HUES48 (cell line): ENCODE data around the gene YAF2.

Experiments
- H3K27ac ChIP-seq: one replicate; pipeline ENCODE4 v1.7.0; 2013; ENCODE audit warnings: low read depth, low read length, inconsistent platforms
- H3K27me3 ChIP-seq: 2 replicates; pipeline ENCODE4 v1.6.1; 2013; ENCODE audit warnings: mild to moderate bottlenecking, low read length; ENCODE audit not compliant: control insufficient read depth, insufficient read depth
- H3K36me3 ChIP-seq: 2 replicates; pipeline ENCODE4 v1.6.1; 2013; ENCODE audit warnings: low read length; ENCODE audit not compliant: control insufficient read depth, insufficient read depth
- H3K4me1 ChIP-seq: 2 replicates; pipeline ENCODE4 v1.6.1; 2013; ENCODE audit warnings: mild to moderate bottlenecking, low read length; ENCODE audit not compliant: control insufficient read depth, insufficient read depth
- H3K4me3 ChIP-seq: 2 replicates; pipeline ENCODE4 v1.5.1; 2013; ENCODE audit warnings: mild to moderate bottlenecking, low read depth, low read length
- H3K9ac ChIP-seq: 2 replicates; pipeline ENCODE4 v1.6.1; 2013; ENCODE audit warnings: mild to moderate bottlenecking, low read depth, low read length, moderate library complexity
- H3K9me3 ChIP-seq: 2 replicates; pipeline ENCODE4 v1.6.1; 2013; ENCODE audit warnings: low read length; ENCODE audit not compliant: control insufficient read depth, insufficient read depth

YAF2 gene

GRCh38 chr12:42144408-42145196 is 93.4 kb downstream of the YAF2 start, which contains the start of gene GXYLT1:
Gene GXYLT1, minus strand, starts transcription at chr12:42144874. Its CDS starts 228 bp downstream, at chr12:42144646.
- H3K27me3 ChIP-seq = peaks cover 21% of the 10 kb centered on the region
- H3K9ac ChIP-seq = peak within 1 kb of the TSS; percentile 72
- H3K4me1 ChIP-seq = peaks cover 24% of the 10 kb centered on the region
- H3K36me3 ChIP-seq = no peaks in the 10 kb centered on the region
- H3K4me3 ChIP-seq = peak within 1 kb of the TSS; percentile 74
- no peaks in the 10 kb centered on the region for H3K9me3 ChIP-seq
- H3K27ac ChIP-seq = peak within 1 kb of the TSS; percentile 86

- no peaks in the 10 kb centered on the region for H3K36me3 ChIP-seq
- H3K4me3 ChIP-seq = peak overlapping the region; percentile 74
- peak overlapping the region; percentile 72 for H3K9ac ChIP-seq
- peaks cover 21% of the 10 kb centered on the region for H3K27me3 ChIP-seq
- peak overlapping the region; percentile 86 for H3K27ac ChIP-seq
- no peaks in the 10 kb centered on the region for H3K9me3 ChIP-seq
- H3K4me1 ChIP-seq = peaks cover 24% of the 10 kb centered on the region
These were observed 94.0 kb downstream of the YAF2 start for GRCh38 chr12:42144158-42144407.

GRCh38 chr12:42143452-42144157 is 94.4 kb downstream of the YAF2 start:
- Histone ChIP-seq H3K4me1 (peaks cover 24% of the 10 kb centered on the region), H3K27me3 (peaks cover 21% of the 10 kb centered on the region), H3K9me3 (no peaks in the 10 kb centered on the region), H3K36me3 (no peaks in the 10 kb centered on the region), H3K27ac (no peak overlapping the region), H3K4me3 (peak overlapping the region; percentile 74), H3K9ac (peak overlapping the region; percentile 72)

DNA sequence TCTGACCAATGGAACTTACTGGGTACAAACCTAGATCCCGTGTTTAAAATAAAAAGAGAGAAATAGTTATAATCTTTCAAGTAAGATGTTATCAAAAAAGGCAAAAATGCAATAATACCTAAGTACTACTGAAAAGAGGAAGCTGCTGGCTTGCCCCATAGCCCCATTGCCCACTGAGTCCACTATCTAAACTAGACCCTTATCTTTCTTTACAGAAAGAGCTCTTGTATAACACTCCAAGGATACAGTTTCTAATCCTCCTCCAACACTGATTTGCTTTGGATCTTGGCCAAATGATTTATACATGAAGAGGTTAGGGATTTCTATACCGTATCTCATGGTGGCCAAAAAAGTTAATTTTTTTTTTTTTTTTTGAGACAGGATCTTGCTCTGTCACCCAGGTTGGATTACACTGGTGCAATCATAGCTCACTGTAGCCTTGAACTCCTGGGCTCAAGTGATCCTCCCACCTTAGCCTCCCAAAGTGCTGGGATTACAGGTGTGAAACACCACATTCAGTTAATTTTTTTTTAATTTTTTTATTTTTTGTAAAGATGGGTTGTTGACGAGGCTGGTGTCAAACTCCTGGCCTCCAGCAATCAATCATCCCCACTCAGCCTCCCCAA is 96.0 kb downstream of the YAF2 start:
- no peaks in the 10 kb centered on the region for H3K9me3 ChIP-seq
- peaks cover 24% of the 10 kb centered on the region for H3K4me1 ChIP-seq
- H3K9ac ChIP-seq = no peak overlapping the region
- H3K27ac ChIP-seq = no peak overlapping the region
- no peak overlapping the region for H3K4me3 ChIP-seq
- H3K36me3 ChIP-seq = no peaks in the 10 kb centered on the region
- peaks cover 21% of the 10 kb centered on the region for H3K27me3 ChIP-seq

DNA sequence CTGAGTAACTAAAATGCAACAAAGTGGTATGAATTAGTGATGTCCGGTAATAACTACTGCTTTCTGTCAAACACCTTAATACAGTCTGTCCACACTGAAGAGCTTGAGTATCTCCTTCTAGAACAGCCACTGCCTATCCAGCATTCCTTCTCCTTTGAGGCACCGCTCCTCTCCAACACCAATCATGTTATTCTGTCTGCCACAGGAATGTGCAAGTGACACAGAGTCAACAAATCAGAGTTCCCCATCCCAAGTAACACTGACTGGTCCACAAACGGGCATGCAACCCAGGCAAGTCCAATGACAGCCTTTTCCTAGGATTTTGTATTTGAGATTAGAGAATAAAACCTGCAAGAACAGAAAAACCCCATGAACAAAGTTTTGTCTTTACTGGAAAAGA is 97.1 kb downstream of the YAF2 start:
- Histone ChIP-seq H3K4me1 (peaks cover 19% of the 10 kb centered on the region), H3K36me3 (no peaks in the 10 kb centered on the region), H3K9me3 (no peaks in the 10 kb centered on the region), H3K27me3 (peaks cover 18% of the 10 kb centered on the region), H3K27ac (no peak overlapping the region), H3K4me3 (no peak overlapping the region), H3K9ac (no peak overlapping the region)

GRCh38 chr12:42135259-42135814 is 102.7 kb downstream of the YAF2 start:
- Histone ChIP-seq H3K9me3 (no peaks in the 10 kb centered on the region), H3K27ac (no peak overlapping the region), H3K27me3 (no peaks in the 10 kb centered on the region), H3K9ac (no peak overlapping the region), H3K4me1 (no peaks in the 10 kb centered on the region), H3K36me3 (no peaks in the 10 kb centered on the region), H3K4me3 (no peak overlapping the region)

DNA sequence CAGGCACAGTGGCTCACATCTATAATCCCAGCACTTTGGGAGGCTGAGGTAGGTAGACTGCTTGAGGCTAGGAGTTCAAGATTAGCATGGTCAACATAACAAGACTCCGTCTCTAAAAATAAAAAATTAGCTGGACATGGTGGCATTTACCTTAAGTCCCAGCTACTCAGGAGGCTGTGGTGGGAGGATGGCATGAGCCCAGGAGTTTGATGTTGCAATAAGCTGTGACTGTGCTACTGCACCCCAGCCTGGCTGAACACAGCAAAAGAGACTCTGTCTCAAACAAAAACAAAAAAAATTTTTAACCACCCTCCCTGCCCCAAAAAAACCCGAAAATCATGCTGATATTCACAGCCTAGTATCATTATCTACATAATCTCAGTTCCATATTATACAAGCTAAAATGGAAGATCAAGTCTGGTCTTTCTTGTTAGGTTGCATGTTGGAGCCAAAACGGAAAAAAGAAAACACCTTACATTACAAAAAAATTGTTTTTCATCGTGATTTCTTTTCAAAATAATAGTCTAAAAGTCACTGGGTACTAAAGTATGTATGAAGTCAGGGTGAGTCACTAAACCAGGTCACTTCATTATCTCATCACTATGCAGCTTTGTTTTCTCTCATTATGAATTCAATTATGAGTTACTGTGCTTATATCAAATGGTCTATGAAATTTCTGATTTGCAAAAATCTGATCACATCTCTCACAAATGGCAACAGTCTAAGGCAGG is 107.2 kb downstream of the YAF2 start:
- Histone ChIP-seq H3K9me3 (no peaks in the 10 kb centered on the region), H3K4me1 (peaks cover 16% of the 10 kb centered on the region), H3K27ac (no peak overlapping the region), H3K36me3 (no peaks in the 10 kb centered on the region), H3K9ac (no peak overlapping the region), H3K27me3 (no peaks in the 10 kb centered on the region), H3K4me3 (no peak overlapping the region)

GRCh38 chr12:42129595-42130204 is 108.3 kb downstream of the YAF2 start:
- Histone ChIP-seq H3K4me3 (no peak overlapping the region), H3K9me3 (no peaks in the 10 kb centered on the region), H3K4me1 (peaks cover 27% of the 10 kb centered on the region), H3K9ac (no peak overlapping the region), H3K36me3 (no peaks in the 10 kb centered on the region), H3K27me3 (no peaks in the 10 kb centered on the region), H3K27ac (no peak overlapping the region)

DNA sequence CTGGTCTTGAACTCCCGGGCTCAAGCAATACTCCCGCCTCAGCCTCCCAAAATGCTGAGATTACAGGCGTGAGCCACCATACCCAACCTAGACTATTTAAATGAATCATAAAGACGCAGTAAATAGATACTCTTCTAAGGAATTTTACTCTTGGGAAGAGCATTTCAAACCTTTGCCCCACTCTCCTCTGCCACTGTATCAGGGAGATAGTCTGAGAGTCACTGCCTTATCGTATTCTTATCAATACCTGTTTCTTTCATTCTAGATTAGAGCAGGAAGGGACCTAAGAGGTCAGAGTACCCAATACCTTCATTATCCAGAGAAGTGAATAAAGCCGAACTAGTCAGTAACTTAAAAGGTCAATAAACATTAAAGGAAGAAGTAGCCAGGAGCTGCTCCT is 109.2 kb downstream of the YAF2 start:
- Histone ChIP-seq H3K9me3 (no peaks in the 10 kb centered on the region), H3K4me1 (peaks cover 31% of the 10 kb centered on the region)

DNA sequence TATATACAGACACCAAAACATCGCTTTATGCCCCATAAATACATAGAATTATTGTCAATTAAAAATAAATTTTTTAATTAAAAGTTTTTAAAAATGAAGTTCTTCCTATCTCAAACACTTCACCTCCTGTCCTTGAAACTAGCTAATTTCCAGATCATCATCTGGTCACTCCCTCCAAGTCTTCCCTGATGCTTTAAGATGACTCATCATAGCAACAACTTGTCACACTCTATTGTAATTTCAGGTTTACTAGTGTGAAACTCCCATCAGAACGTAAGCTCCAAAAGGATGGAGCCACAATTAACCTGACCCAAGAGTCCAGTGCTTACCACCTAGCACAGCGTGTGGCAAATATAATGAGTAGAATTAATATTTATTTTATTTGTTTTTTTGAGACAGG is 109.7 kb downstream of the YAF2 start:
- Histone ChIP-seq H3K27me3 (no peaks in the 10 kb centered on the region), H3K9me3 (no peaks in the 10 kb centered on the region), H3K36me3 (no peaks in the 10 kb centered on the region), H3K9ac (no peak overlapping the region), H3K4me1 (peaks cover 34% of the 10 kb centered on the region), H3K27ac (no peak overlapping the region), H3K4me3 (no peak overlapping the region)

More for the DNA sequence above, 109.2 kb downstream of the YAF2 start:
- Histone ChIP-seq H3K4me3 (no peak overlapping the region), H3K27ac (no peak overlapping the region), H3K9ac (no peak overlapping the region), H3K27me3 (no peaks in the 10 kb centered on the region), H3K36me3 (no peaks in the 10 kb centered on the region)
